Prostate gland (tissue), 2 donors: Measurements from ENCODE around the gene UBXN7. TPM values are rescaled to one million over a fixed set of nuclear protein-coding genes. Genes with fewer than 3 reads are reported as not detected.
"Not testable (repeated sequence)": the region's sequence is repeated elsewhere in the genome, so short reads cannot be mapped to it uniquely, and the experiment has no call there.

Experiments used
- DNase-seq: peaks from one replicate; pipeline ENCODE4 v3.0.0-alpha.2; 2019; ENCODE audit warnings: low spot score
- H3K27ac ChIP-seq, 2 donors: fragments of 200-600 bp; sonication (generic); 2 replicates each; pipeline ENCODE4 v1.5.1; 2017 to 2019
- H3K27me3 ChIP-seq: fragments of 200-600 bp; sonication (generic); replicated peaks from 2 replicates; pipeline ENCODE4 v1.5.1; 2019; ENCODE audit not compliant: insufficient read depth
- H3K36me3 ChIP-seq, 2 donors: fragments of 200-600 bp; sonication (generic); 1 replicate in 1 of 2; 2 replicates in 1 of 2; pipeline versions ENCODE4 v1.5.1 to v1.8.1; 2017 to 2019
- H3K4me1 ChIP-seq: fragments of 200-600 bp; sonication (generic); replicated peaks from 2 replicates; pipeline ENCODE4 v1.5.1; 2019
- H3K4me3 ChIP-seq, 2 donors: fragments of 200-600 bp; sonication (generic); 2 replicates each; pipeline ENCODE4 v1.5.1; 2017 to 2019
- H3K9me3 ChIP-seq: fragments of 200-600 bp; sonication (generic); 2 replicates; pipeline ENCODE4 v1.5.1; 2017
- CTCF ChIP-seq, 4 experiments: fragments of 200-600 bp in 2 of 4; fragments of 450-650 bp in 2 of 4; sonication (generic) in 2 of 4; IDR thresholded peaks; 1 replicate in 3 of 4; 2 replicates in 1 of 4; pipeline ENCODE4 v1.5.1; 2016 to 2019; ENCODE audit warnings: antibody characterized with exemption in 4 of 4, mild to moderate bottlenecking in 2 of 4, moderate library complexity in 2 of 4
- POLR2A ChIP-seq: fragments of 450-650 bp; IDR thresholded peaks from one replicate; pipeline ENCODE4 v1.6.1; 2016; ENCODE audit warnings: antibody characterized with exemption, mild to moderate bottlenecking
- POLR2AphosphoS5 ChIP-seq: sonication (generic); formaldehyde crosslinking; IDR thresholded peaks from one replicate; pipeline ENCODE4 v1.6.1; 2017; ENCODE audit warnings: antibody characterized with exemption
- WGBS: methylation state at CpG from one replicate; pipeline ENCODE4 v1.1.5; 2018; 5-methylcytosine and 5-hydroxymethylcytosine counted together
- intact Hi-C: fragments of 100-400 bp; cut with DNase I; formaldehyde crosslinking; loops from one replicate; pipeline ENCODE4 v1.14.2; 2022
- total RNA-seq, 2 donors: library from RNA; depleted of rRNA; stranded (reverse); fragments of >200 nt; gene quantifications; one replicate each; pipeline ENCODE4 v1.1.0, GENCODE V29; 2016

Gene UBXN7
- total RNA-seq, 2 donors from 2014 or later = 19.1 to 36.9 TPM

GRCh38 chr3:196321162-196321561 is 111.1 kb downstream of the UBXN7 start:
- WGBS = 78% methylated on average over 11 of the region's 11 CpGs
- Histone ChIP-seq H3K36me3 (no peaks in the 10 kb centered on the region), H3K27ac (no peak overlapping the region), H3K27me3 (no peaks in the 10 kb centered on the region), H3K4me3 (no peak overlapping the region), H3K4me1 (no peaks in the 10 kb centered on the region), H3K9me3 (no peaks in the 10 kb centered on the region)
- TF ChIP-seq POLR2AphosphoS5 (no peak), CTCF (IDR thresholded peaks at IDR 0.05) (no peak), POLR2A (no peak)
- DNase-seq = no peak
- intact Hi-C loops = no loop called here

- no peaks in the 10 kb centered on the region for H3K36me3 ChIP-seq
- H3K9me3 ChIP-seq = no peaks in the 10 kb centered on the region
- no peak overlapping the region for H3K27ac ChIP-seq
- no peaks in the 10 kb centered on the region for H3K27me3 ChIP-seq
- intact Hi-C loops = no loop called here
- no peaks in the 10 kb centered on the region for H3K4me1 ChIP-seq
- no peak for TF ChIP-seq POLR2AphosphoS5
- no peak overlapping the region for H3K4me3 ChIP-seq
- WGBS = 77% methylated on average over 3 of the region's 3 CpGs
- DNase-seq = no peak
These were observed 112.1 kb downstream of the UBXN7 start for GRCh38 chr3:196320137-196320536.

- peak within 1 kb of the TSS; percentile 91 to 93 for H3K27ac ChIP-seq
- no peaks in the 10 kb centered on the region for H3K36me3 ChIP-seq
- WGBS = under 1% methylated on average over 56 of the region's 92 CpGs
- H3K9me3 ChIP-seq = no peaks in the 10 kb centered on the region
- peak within 1 kb of the TSS; percentile 77 to 89 for H3K4me3 ChIP-seq
- H3K4me1 ChIP-seq = no peaks in the 10 kb centered on the region
- TF ChIP-seq CTCF (IDR thresholded peaks at IDR 0.05) (no peak), POLR2A (peak; percentile 80), POLR2AphosphoS5 (peak; percentile 72)
- no peaks in the 10 kb centered on the region for H3K27me3 ChIP-seq
- peak; percentile 83 for DNase-seq
- intact Hi-C loops = no loop called here
These were observed 114.3 kb downstream of the UBXN7 start, which contains the start of gene DYNLT2B for GRCh38 chr3:196317687-196318467. DYNLT2B (minus strand) TSS chr3:196318240; CDS start chr3:196318152, 88 bp downstream.

- Histone ChIP-seq H3K4me3 (peak overlapping the region; percentile 77 to 89), H3K27ac (peak overlapping the region; percentile 91 to 93)
- H3K9me3 ChIP-seq, intact Hi-C loops, DNase-seq, H3K36me3 ChIP-seq, H3K27me3 ChIP-seq, H3K4me1 ChIP-seq: not testable (repeated sequence)
- 11% methylated on average over 9 of the region's 17 CpGs for WGBS
These were observed 115.2 kb downstream of the UBXN7 start for GRCh38 chr3:196316799-196317686.

- intact Hi-C loops = no loop called here
- H3K9me3 ChIP-seq = no peaks in the 10 kb centered on the region
- H3K4me3 ChIP-seq = no peak overlapping the region
- H3K36me3 ChIP-seq = no peaks in the 10 kb centered on the region
- WGBS = 81% methylated on average over 1 of the region's 1 CpG
- no peak for DNase-seq
- no peak overlapping the region for H3K27ac ChIP-seq
- TF ChIP-seq CTCF (IDR thresholded peaks at IDR 0.05) (no peak), POLR2AphosphoS5 (no peak), POLR2A (no peak)
- no peaks in the 10 kb centered on the region for H3K27me3 ChIP-seq
- H3K4me1 ChIP-seq = no peaks in the 10 kb centered on the region
These were observed 116.4 kb downstream of the UBXN7 start for GRCh38 chr3:196315821-196316220.
